WTC11 (cell line): ENCODE measurements around the gene TMEM43.

ENCODE experiments used
- CBFB ChIP-seq: sonication (generic); formaldehyde crosslinking; IDR thresholded peaks from 2 replicates; pipeline ENCODE4 v1.8.1; 2022; ENCODE audit warnings: mild to moderate bottlenecking, low read depth, missing genetic modification reagents
- CTCF ChIP-seq: fragments of 200-600 bp; IDR thresholded peaks from 2 replicates; pipeline ENCODE4 v1.8.0; 2022; ENCODE audit warnings: antibody characterized with exemption
- ESRRA ChIP-seq: sonication (generic); formaldehyde crosslinking; IDR thresholded peaks from 2 replicates; pipeline ENCODE4 v1.8.1; 2022; ENCODE audit warnings: mild to moderate bottlenecking, missing genetic modification reagents, borderline replicate concordance
- ETV6 ChIP-seq: sonication (generic); formaldehyde crosslinking; IDR thresholded peaks from 2 replicates; pipeline ENCODE4 v1.8.1; 2022; ENCODE audit warnings: mild to moderate bottlenecking, missing genetic modification reagents
- GTF2I ChIP-seq: fragments of 250-450 bp; sonication (Bioruptor Pico); conservative IDR thresholded peaks from 2 replicates; pipeline ENCODE4 v1.4.0; 2021; ENCODE audit warnings: mild to moderate bottlenecking
- IRF2 ChIP-seq: sonication (generic); formaldehyde crosslinking; IDR thresholded peaks from 2 replicates; pipeline ENCODE4 v1.8.0; 2022; ENCODE audit warnings: low read depth, missing genetic modification reagents, borderline replicate concordance
- TCF7 ChIP-seq: sonication (generic); formaldehyde crosslinking; IDR thresholded peaks from 2 replicates; pipeline ENCODE4 v1.8.0; 2022; ENCODE audit warnings: mild to moderate bottlenecking, low read depth, missing genetic modification reagents, moderate library complexity
- USF2 ChIP-seq: sonication (generic); formaldehyde crosslinking; IDR thresholded peaks from 2 replicates; pipeline ENCODE4 v1.8.1; 2023; ENCODE audit warnings: mild to moderate bottlenecking, missing genetic modification reagents, moderate library complexity
- ZNF121 ChIP-seq: sonication (generic); formaldehyde crosslinking; IDR thresholded peaks from 2 replicates; pipeline ENCODE4 v1.8.0; 2023; ENCODE audit warnings: missing genetic modification reagents
- ZNF263 ChIP-seq: sonication (generic); formaldehyde crosslinking; IDR thresholded peaks from 2 replicates; pipeline ENCODE4 v1.8.1; 2022; ENCODE audit warnings: low read depth, mild to moderate bottlenecking, moderate library complexity, missing genetic modification reagents
- TF ChIP-seq, protein P1 (sequence below): sonication (generic); formaldehyde crosslinking; IDR thresholded peaks from 2 replicates; pipeline ENCODE4 v1.8.1; 2023; ENCODE audit warnings: mild to moderate bottlenecking, missing genetic modification reagents

- TF ChIP-seq ESRRA (no peak), CTCF (no peak), IRF2 (CRISPR knock-in tag) (no peak), TCF7 (CRISPR knock-in tag) (no peak), ZNF263 (CRISPR knock-in tag) (no peak), ETV6 (no peak), ZNF121 (CRISPR knock-in tag) (no peak), USF2 (CRISPR knock-in tag) (no peak), GTF2I (CRISPR knock-in tag) (no peak), CBFB (CRISPR knock-in tag) (no peak)
- TF ChIP-seq, protein P1, sequence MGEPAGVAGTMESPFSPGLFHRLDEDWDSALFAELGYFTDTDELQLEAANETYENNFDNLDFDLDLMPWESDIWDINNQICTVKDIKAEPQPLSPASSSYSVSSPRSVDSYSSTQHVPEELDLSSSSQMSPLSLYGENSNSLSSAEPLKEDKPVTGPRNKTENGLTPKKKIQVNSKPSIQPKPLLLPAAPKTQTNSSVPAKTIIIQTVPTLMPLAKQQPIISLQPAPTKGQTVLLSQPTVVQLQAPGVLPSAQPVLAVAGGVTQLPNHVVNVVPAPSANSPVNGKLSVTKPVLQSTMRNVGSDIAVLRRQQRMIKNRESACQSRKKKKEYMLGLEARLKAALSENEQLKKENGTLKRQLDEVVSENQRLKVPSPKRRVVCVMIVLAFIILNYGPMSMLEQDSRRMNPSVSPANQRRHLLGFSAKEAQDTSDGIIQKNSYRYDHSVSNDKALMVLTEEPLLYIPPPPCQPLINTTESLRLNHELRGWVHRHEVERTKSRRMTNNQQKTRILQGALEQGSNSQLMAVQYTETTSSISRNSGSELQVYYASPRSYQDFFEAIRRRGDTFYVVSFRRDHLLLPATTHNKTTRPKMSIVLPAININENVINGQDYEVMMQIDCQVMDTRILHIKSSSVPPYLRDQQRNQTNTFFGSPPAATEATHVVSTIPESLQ (CRISPR knock-in tag): no peak
Observed at GRCh38 chr3:14145670-14146380, 21.0 kb downstream of the TMEM43 start.
